Fibroblast of peridontal ligament (primary cell): ENCODE results near the gene GSK3B.
"Not testable (repeated sequence)": the region's sequence is repeated elsewhere in the genome, so short reads cannot be mapped to it uniquely, and the experiment has no call there.

Experiments
- DNase-seq: peaks from one replicate; pipeline ENCODE4 v3.0.0-alpha.2; 2010; ENCODE audit errors: extremely low read depth

The GSK3B gene

GRCh38 chr3:119937229-119937628, 157.0 kb downstream of the GSK3B start:
- DNase-seq: no peak

GRCh38 chr3:119934249-119934648, 160.0 kb downstream of the GSK3B start:
- DNase-seq: no peak

- DNase-seq: no peak
Measured at GRCh38 chr3:119933207-119933606, 161.0 kb downstream of the GSK3B start.

GRCh38 chr3:119930286-119930685, 164.0 kb downstream of the GSK3B start:
- DNase-seq: no peak

GRCh38 chr3:119927190-119927589, 167.1 kb downstream of the GSK3B start:
- DNase-seq: no peak

GRCh38 chr3:119924111-119925094, 169.8 kb downstream of the GSK3B start:
- no peak for DNase-seq

GRCh38 chr3:119918992-119919933, 175.0 kb downstream of the GSK3B start:
- peak; percentile 15 for DNase-seq

GRCh38 chr3:119913021-119913420, 181.2 kb downstream of the GSK3B start:
- DNase-seq: no peak

GRCh38 chr3:119912220-119912619, 182.0 kb downstream of the GSK3B start:
- DNase-seq: no peak

- no peak for DNase-seq
Measured at GRCh38 chr3:119911748-119912147, 182.5 kb downstream of the GSK3B start.

GRCh38 chr3:119902061-119902460, 192.2 kb downstream of the GSK3B start:
- no peak for DNase-seq

- no peak for DNase-seq
Measured at GRCh38 chr3:119901148-119901547, 193.1 kb downstream of the GSK3B start.

- no peak for DNase-seq
Measured at GRCh38 chr3:119899192-119899511, 195.1 kb downstream of the GSK3B start.

GRCh38 chr3:119898478-119899191, 195.6 kb downstream of the GSK3B start:
- no peak for DNase-seq

- DNase-seq: no peak
Measured at GRCh38 chr3:119894195-119894594, 200.1 kb downstream of the GSK3B start.

GRCh38 chr3:119893769-119894168, 200.5 kb downstream of the GSK3B start:
- DNase-seq: no peak

- DNase-seq: peak; percentile 89
Measured at GRCh38 chr3:119891944-119892721, 202.1 kb downstream of the GSK3B start.

GRCh38 chr3:119888681-119889080, 205.6 kb downstream of the GSK3B start:
- not testable (repeated sequence) for DNase-seq

- DNase-seq: peak; percentile 8
Measured at GRCh38 chr3:119885746-119886530, 208.3 kb downstream of the GSK3B start.

- no peak for DNase-seq
Measured at GRCh38 chr3:119884161-119884557, 210.1 kb downstream of the GSK3B start.
